Caco-2 (cell line): ENCODE results near the gene LRRC72. TPM values are rescaled to one million over a fixed set of nuclear protein-coding genes. Genes with fewer than 3 reads are reported as not detected.

Experiments
- BruUV-seq: library from RNA; stranded (reverse); fragments of 400-500 nt; replicated peaks from 2 replicates; lab custom pipeline; 2021; lab: Mats Ljungman, UMichigan
- CTCF ChIA-PET: fragments of 300-600 bp; sonication (Branson Sonifier 250); formaldehyde crosslinking; loops from one replicate; lab custom pipeline; 2022; ENCODE audit warnings: antibody characterized with exemption; lab: Charles Lee
- POLR2A ChIA-PET: fragments of 300-600 bp; sonication (Branson Sonifier 250); formaldehyde crosslinking; loops from one replicate; lab custom pipeline; 2022; ENCODE audit warnings: antibody characterized with exemption; lab: Charles Lee
- DNase-seq, 2 experiments: peaks; one replicate each; pipeline versions ENCODE4 v3.0.0 to v3.0.0-alpha.2; 2020 to 2022
- H3K27me3 ChIP-seq: replicated peaks from 2 replicates; pipeline ENCODE4 v1.6.0; 2011; ENCODE audit warnings: low read length; ENCODE audit not compliant: control insufficient read depth, insufficient read depth
- H3K36me3 ChIP-seq: 2 replicates; pipeline ENCODE4 v1.5.1; 2011; ENCODE audit warnings: low read length; ENCODE audit not compliant: control insufficient read depth, insufficient read depth
- H3K4me1 ChIP-seq: fragments of 250-450 bp; sonication (Bioruptor Pico); 2 replicates; pipeline ENCODE4 v1.5.1; 2020; ENCODE audit warnings: mild to moderate bottlenecking
- H3K4me3 ChIP-seq: 2 replicates; pipeline ENCODE4 v1.5.1; 2011; ENCODE audit warnings: low read depth, mild to moderate bottlenecking, control low read depth, low read length
- H3K9me3 ChIP-seq: fragments of 250-450 bp; sonication (Bioruptor Pico); 2 replicates; pipeline ENCODE4 v1.5.1; 2020; ENCODE audit warnings: mild to moderate bottlenecking, moderate library complexity
- H3K27ac Mint-ChIP-seq: one replicate; pipeline ENCODE4 v1.8.0; 2022; ENCODE audit warnings: mixed read lengths; ENCODE audit not compliant: unreplicated experiment
- H3K27me3 Mint-ChIP-seq: one replicate; pipeline ENCODE4 v1.8.0; 2022; ENCODE audit warnings: mixed read lengths; ENCODE audit not compliant: insufficient read depth, unreplicated experiment
- H3K36me3 Mint-ChIP-seq: one replicate; pipeline ENCODE4 v1.8.0; 2022; ENCODE audit warnings: mild to moderate bottlenecking, mixed read lengths; ENCODE audit not compliant: insufficient read depth, unreplicated experiment
- H3K4me1 Mint-ChIP-seq: one replicate; pipeline ENCODE4 v1.8.0; 2022; ENCODE audit warnings: low read depth, mixed read lengths; ENCODE audit not compliant: unreplicated experiment
- H3K4me3 Mint-ChIP-seq: one replicate; pipeline ENCODE4 v1.8.0; 2022; ENCODE audit warnings: mild to moderate bottlenecking, moderate library complexity, mixed read lengths; ENCODE audit not compliant: unreplicated experiment
- H3K9me3 Mint-ChIP-seq: one replicate; pipeline ENCODE4 v1.8.0; 2022; ENCODE audit warnings: mixed read lengths; ENCODE audit not compliant: unreplicated experiment
- intact Hi-C: fragments of 100-400 bp; cut with micrococcal nuclease; formaldehyde crosslinking; loops from one replicate; pipeline ENCODE4 v1.10.0; 2022; ENCODE audit not compliant: unreplicated experiment
- total RNA-seq: library from RNA; stranded (reverse); gene quantifications from 2 replicates; pipeline ENCODE4 v1.2.3, GENCODE V29; 2022
- TF ChIP-seq, protein P1 (sequence below), 2 experiments: fragments of 200-600 bp in 1 of 2; IDR thresholded peaks; 1 replicate in 1 of 2; 2 replicates in 1 of 2; pipeline versions ENCODE4 v1.5.1 to v1.8.0; 2011 to 2022; ENCODE audit warnings: antibody characterized with exemption in 1 of 2, control low read depth in 1 of 2, inconsistent platforms in 1 of 2, low read depth in 1 of 2, low read length in 1 of 2, mild to moderate bottlenecking in 1 of 2, moderate library complexity in 1 of 2; ENCODE audit not compliant: insufficient read depth in 1 of 2, severe bottlenecking in 1 of 2, unreplicated experiment in 1 of 2

The LRRC72 gene
- total RNA-seq, 1 experiment from 2014 or later: not detected

DNA sequence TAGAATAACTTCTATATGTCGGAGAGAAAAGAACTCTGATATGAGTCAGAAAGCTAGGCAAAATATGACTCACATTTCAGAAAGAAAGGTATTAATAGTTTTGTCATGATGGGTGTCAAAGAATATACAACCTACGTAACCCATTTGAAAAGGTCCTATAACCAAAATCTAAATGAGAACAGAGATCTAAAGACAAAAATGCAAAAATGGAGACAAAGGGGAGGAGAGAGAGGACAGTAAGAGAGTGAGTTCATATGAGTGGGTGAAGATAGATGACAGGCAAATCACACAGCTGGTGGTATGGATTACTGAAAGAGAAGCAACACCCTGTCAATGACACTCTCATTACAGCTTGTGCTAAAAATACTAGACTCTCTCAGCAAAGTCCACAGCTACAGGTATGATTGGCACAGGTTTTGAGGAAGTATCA lies 93.4 kb downstream of the LRRC72 start:
- no peaks in the 10 kb centered on the region for H3K9me3 ChIP-seq
- H3K27me3 Mint-ChIP-seq: no peaks in the 10 kb centered on the region
- H3K4me3 ChIP-seq: no peak overlapping the region
- ChIA-PET CTCF (no interaction called here), POLR2A (no interaction called here)
- no TSS peak for BruUV-seq
- H3K4me1 Mint-ChIP-seq: peaks cover 6% of the 10 kb centered on the region
- TF ChIP-seq, protein P1, sequence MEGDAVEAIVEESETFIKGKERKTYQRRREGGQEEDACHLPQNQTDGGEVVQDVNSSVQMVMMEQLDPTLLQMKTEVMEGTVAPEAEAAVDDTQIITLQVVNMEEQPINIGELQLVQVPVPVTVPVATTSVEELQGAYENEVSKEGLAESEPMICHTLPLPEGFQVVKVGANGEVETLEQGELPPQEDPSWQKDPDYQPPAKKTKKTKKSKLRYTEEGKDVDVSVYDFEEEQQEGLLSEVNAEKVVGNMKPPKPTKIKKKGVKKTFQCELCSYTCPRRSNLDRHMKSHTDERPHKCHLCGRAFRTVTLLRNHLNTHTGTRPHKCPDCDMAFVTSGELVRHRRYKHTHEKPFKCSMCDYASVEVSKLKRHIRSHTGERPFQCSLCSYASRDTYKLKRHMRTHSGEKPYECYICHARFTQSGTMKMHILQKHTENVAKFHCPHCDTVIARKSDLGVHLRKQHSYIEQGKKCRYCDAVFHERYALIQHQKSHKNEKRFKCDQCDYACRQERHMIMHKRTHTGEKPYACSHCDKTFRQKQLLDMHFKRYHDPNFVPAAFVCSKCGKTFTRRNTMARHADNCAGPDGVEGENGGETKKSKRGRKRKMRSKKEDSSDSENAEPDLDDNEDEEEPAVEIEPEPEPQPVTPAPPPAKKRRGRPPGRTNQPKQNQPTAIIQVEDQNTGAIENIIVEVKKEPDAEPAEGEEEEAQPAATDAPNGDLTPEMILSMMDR (IDR thresholded peaks at IDR 0.05; ENCODE audit: insufficient read depth in 1 of 2, low read depth in 1 of 2, low read length in 1 of 2, severe bottlenecking in 1 of 2, unreplicated experiment in 1 of 2): no peak
- no peaks in the 10 kb centered on the region for H3K27me3 ChIP-seq
- no peaks in the 10 kb centered on the region for H3K9me3 Mint-ChIP-seq
- no peak overlapping the region for H3K27ac Mint-ChIP-seq
- intact Hi-C loops: no loop called here
- no peak overlapping the region for H3K4me3 Mint-ChIP-seq
- no peak for DNase-seq
- H3K4me1 ChIP-seq: no peaks in the 10 kb centered on the region
- H3K36me3 Mint-ChIP-seq: peaks cover 72% of the 10 kb centered on the region
- H3K36me3 ChIP-seq: peaks cover 2% of the 10 kb centered on the region; the same call in 1 of the 2 replicates

DNA sequence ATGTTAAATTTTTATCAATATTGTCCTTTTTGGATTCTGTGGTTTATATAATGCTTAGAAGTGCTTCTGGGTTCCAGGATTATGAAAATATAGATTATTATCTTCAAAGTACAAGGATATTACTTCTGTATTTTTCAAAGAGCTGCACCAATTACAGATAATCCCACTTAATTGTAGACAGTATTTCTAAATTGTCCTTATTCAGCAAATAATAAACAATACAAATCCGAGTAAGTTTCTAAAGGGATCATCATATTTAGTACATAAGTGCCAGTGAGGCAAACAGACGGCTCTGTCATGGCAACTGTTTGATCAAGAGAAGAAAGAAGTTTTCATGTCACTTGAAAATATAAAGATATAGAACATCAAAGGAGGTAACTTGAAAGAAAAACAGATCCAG lies 99.8 kb downstream of the LRRC72 start:
- Histone ChIP-seq H3K9me3 (no peaks in the 10 kb centered on the region), H3K27me3 (no peaks in the 10 kb centered on the region), H3K36me3 (peaks cover 1% of the 10 kb centered on the region; the same call in 1 of the 2 replicates), H3K4me1 (no peaks in the 10 kb centered on the region), H3K4me3 (no peak overlapping the region)
- peaks cover 6% of the 10 kb centered on the region for H3K4me1 Mint-ChIP-seq
- DNase-seq: no peak
- no TSS peak for BruUV-seq
- peaks cover 54% of the 10 kb centered on the region for H3K36me3 Mint-ChIP-seq
- CTCF ChIA-PET: no interaction called here
- no peaks in the 10 kb centered on the region for H3K9me3 Mint-ChIP-seq
- intact Hi-C loops: no loop called here
- POLR2A ChIA-PET: no interaction called here
- H3K4me3 Mint-ChIP-seq: no peak overlapping the region
- TF ChIP-seq, protein P1 (IDR thresholded peaks at IDR 0.05; ENCODE audit: insufficient read depth in 1 of 2, low read depth in 1 of 2, low read length in 1 of 2, severe bottlenecking in 1 of 2, unreplicated experiment in 1 of 2): no peak
- H3K27ac Mint-ChIP-seq: no peak overlapping the region
- no peaks in the 10 kb centered on the region for H3K27me3 Mint-ChIP-seq

DNA sequence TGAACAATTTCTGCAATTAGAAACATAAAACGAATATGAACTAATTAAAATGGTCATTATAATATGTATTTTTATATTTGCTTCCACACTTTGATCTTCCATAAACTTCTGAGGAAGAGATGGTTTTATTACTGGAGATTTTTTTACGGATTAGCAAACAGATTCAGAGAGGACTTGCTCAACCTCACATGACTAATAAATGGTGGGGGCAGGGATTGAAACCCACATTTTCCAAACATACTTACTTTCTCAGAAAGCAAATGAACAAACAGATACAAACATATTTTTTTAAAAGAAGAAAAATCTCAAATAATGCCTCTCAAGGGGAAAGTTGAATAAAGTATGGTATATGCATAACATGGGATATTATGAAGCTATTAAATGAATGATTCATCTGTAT lies 100.6 kb downstream of the LRRC72 start:
- CTCF ChIA-PET: no interaction called here
- DNase-seq: no peak
- H3K27me3 ChIP-seq: no peaks in the 10 kb centered on the region
- Mint-ChIP-seq H3K4me1 (peaks cover 12% of the 10 kb centered on the region), H3K9me3 (no peaks in the 10 kb centered on the region), H3K27ac (no peak overlapping the region), H3K27me3 (no peaks in the 10 kb centered on the region), H3K4me3 (no peak overlapping the region), H3K36me3 (peaks cover 54% of the 10 kb centered on the region)
- H3K36me3 ChIP-seq: peaks cover 1% of the 10 kb centered on the region; the same call in 1 of the 2 replicates
- no peaks in the 10 kb centered on the region for H3K4me1 ChIP-seq
- H3K4me3 ChIP-seq: no peak overlapping the region
- no peaks in the 10 kb centered on the region for H3K9me3 ChIP-seq
- POLR2A ChIA-PET: no interaction called here
- BruUV-seq: no TSS peak
- intact Hi-C loops: no loop called here
- TF ChIP-seq, protein P1 (IDR thresholded peaks at IDR 0.05; ENCODE audit: insufficient read depth in 1 of 2, low read depth in 1 of 2, low read length in 1 of 2, severe bottlenecking in 1 of 2, unreplicated experiment in 1 of 2): no peak
